GM23338 (cell line): ENCODE measurements around the gene CSGALNACT2. TPM values are rescaled to one million over a fixed set of nuclear protein-coding genes. Genes with fewer than 3 reads are reported as not detected.

ENCODE experiments used
- ATAC-seq: fragments of 200-7000 bp; cut with Tn5 transposase; 3 replicates; pipeline ENCODE4 v1.9.1; 2020
- DNase-seq: peaks from one replicate; pipeline ENCODE4 v3.0.0-alpha.2; 2015; ENCODE audit warnings: low spot score
- H2AFZ ChIP-seq: fragments of 200-600 bp; sonication (generic); 2 replicates; pipeline ENCODE4 v1.8.0; 2016; ENCODE audit warnings: antibody characterized with exemption, mild to moderate bottlenecking, moderate library complexity
- H3F3A ChIP-seq: fragments of 200-600 bp; sonication (generic); replicated peaks from 2 replicates; pipeline ENCODE4 v1.8.0; 2017; ENCODE audit warnings: antibody characterized with exemption, mixed run types, low read depth
- H3K27ac ChIP-seq: fragments of 200-600 bp; sonication (generic); 2 replicates; pipeline ENCODE4 v1.6.1; 2016; ENCODE audit warnings: low read depth
- H3K27me3 ChIP-seq: fragments of 200-600 bp; sonication (generic); 2 replicates; pipeline ENCODE4 v1.8.0; 2016; ENCODE audit warnings: mild to moderate bottlenecking, mixed run types, moderate library complexity; ENCODE audit not compliant: insufficient read depth
- H3K36me3 ChIP-seq: fragments of 200-600 bp; sonication (generic); 2 replicates; pipeline ENCODE4 v1.8.0; 2016; ENCODE audit warnings: mild to moderate bottlenecking; ENCODE audit not compliant: insufficient read depth
- H3K4me1 ChIP-seq: fragments of 200-600 bp; sonication (generic); 2 replicates; pipeline ENCODE4 v1.8.0; 2016; ENCODE audit warnings: mild to moderate bottlenecking, moderate library complexity; ENCODE audit not compliant: insufficient read depth
- H3K4me2 ChIP-seq: fragments of 200-600 bp; sonication (generic); 2 replicates; pipeline ENCODE4 v1.7.1; 2017; ENCODE audit warnings: mixed run types
- H3K4me3 ChIP-seq: fragments of 200-600 bp; sonication (generic); 2 replicates; pipeline ENCODE4 v1.6.1; 2016; ENCODE audit warnings: mixed run types
- H3K79me2 ChIP-seq: fragments of 200-600 bp; sonication (generic); replicated peaks from 2 replicates; pipeline ENCODE4 v1.8.0; 2017; ENCODE audit warnings: mild to moderate bottlenecking; ENCODE audit not compliant: insufficient read depth
- H3K9me2 ChIP-seq: fragments of 200-600 bp; sonication (generic); 2 replicates; pipeline ENCODE4 v1.8.0; 2017; ENCODE audit not compliant: insufficient read depth
- H4K20me1 ChIP-seq: fragments of 200-600 bp; sonication (generic); replicated peaks from 2 replicates; pipeline ENCODE4 v1.8.0; 2017; ENCODE audit warnings: mild to moderate bottlenecking; ENCODE audit not compliant: insufficient read depth
- H3K27ac Mint-ChIP-seq: 2 replicates; pipeline ENCODE4 v1.8.0; 2020; ENCODE audit warnings: inconsistent platforms, mild to moderate bottlenecking, moderate library complexity, mixed read lengths
- H3K27me3 Mint-ChIP-seq: 3 replicates; pipeline ENCODE4 v1.8.0; 2022; ENCODE audit warnings: low read depth, mild to moderate bottlenecking, moderate library complexity, mixed read lengths, inconsistent platforms; ENCODE audit not compliant: insufficient read depth, poor library complexity
- H3K36me3 Mint-ChIP-seq: 3 replicates; pipeline ENCODE4 v1.8.0; 2021; ENCODE audit warnings: low read depth, mild to moderate bottlenecking, inconsistent platforms, moderate library complexity, mixed read lengths
- H3K4me1 Mint-ChIP-seq: 3 replicates; pipeline ENCODE4 v1.8.0; 2020; ENCODE audit warnings: mild to moderate bottlenecking, inconsistent platforms, mixed read lengths
- H3K4me3 Mint-ChIP-seq: 3 replicates; pipeline ENCODE4 v1.8.0; 2021; ENCODE audit warnings: moderate library complexity, mild to moderate bottlenecking, inconsistent platforms, mixed read lengths
- H3K9me3 Mint-ChIP-seq: 3 replicates; pipeline ENCODE4 v1.8.0; 2020; ENCODE audit warnings: moderate library complexity, mild to moderate bottlenecking, inconsistent platforms, mixed read lengths
- CREB1 ChIP-seq: fragments of 250-450 bp; sonication (Bioruptor Pico); IDR thresholded peaks from 2 replicates; pipeline ENCODE4 v1.5.0; 2020; ENCODE audit warnings: low read depth, mild to moderate bottlenecking, moderate library complexity
- EZH2 ChIP-seq: fragments of 200-600 bp; sonication (generic); IDR thresholded peaks from one replicate; pipeline ENCODE4 v1.8.0; 2017; ENCODE audit warnings: antibody characterized with exemption, mild to moderate bottlenecking, low read depth; ENCODE audit not compliant: unreplicated experiment
- EZH2phosphoT487 ChIP-seq: fragments of 200-600 bp; sonication (generic); IDR thresholded peaks from one replicate; pipeline ENCODE4 v1.8.1; 2018; ENCODE audit warnings: antibody characterized with exemption; ENCODE audit not compliant: unreplicated experiment
- NANOG ChIP-seq: IDR thresholded peaks from 2 replicates; pipeline ENCODE4 v1.6.1; 2016; ENCODE audit warnings: antibody characterized with exemption, borderline replicate concordance
- ZNF114 ChIP-seq: fragments of 250-450 bp; sonication (Bioruptor Pico); IDR thresholded peaks from 2 replicates; pipeline ENCODE4 v1.5.0; 2020; ENCODE audit warnings: mild to moderate bottlenecking, moderate library complexity
- polyA plus RNA-seq: library from polyadenylated mRNA; unstranded; fragments of >200 nt; fragmentation: Nextera tagmentation; extraction: Ambion mirVana; gene quantifications from 2 replicates; pipeline ENCODE4 v1.2.1, GENCODE V29; 2016
- total RNA-seq: library from RNA; depleted of rRNA; stranded (reverse); fragments of >200 nt; shearing (Covaris generic); gene quantifications from 2 replicates; pipeline ENCODE4 v1.2.3, GENCODE V29; 2014
- TF ChIP-seq, protein P1 (sequence below), 2 experiments: fragments of 200-600 bp in 1 of 2; sonication (generic) in 1 of 2; conservative IDR thresholded peaks; 2 replicates each; pipeline versions ENCODE4 v1.5.1 to v1.6.1; 2016 to 2017; ENCODE audit warnings: antibody characterized with exemption in 2 of 2, low read depth in 2 of 2, mild to moderate bottlenecking in 2 of 2, moderate library complexity in 1 of 2
- TF ChIP-seq, protein P2 (sequence below): IDR thresholded peaks from one replicate; pipeline ENCODE4 v1.6.1; 2018; ENCODE audit warnings: antibody characterized with exemption; ENCODE audit not compliant: unreplicated experiment

The CSGALNACT2 gene
- total and polyA plus RNA-seq, 2 experiments from 2014 or later = 3.0 to 4.6 TPM

DNA sequence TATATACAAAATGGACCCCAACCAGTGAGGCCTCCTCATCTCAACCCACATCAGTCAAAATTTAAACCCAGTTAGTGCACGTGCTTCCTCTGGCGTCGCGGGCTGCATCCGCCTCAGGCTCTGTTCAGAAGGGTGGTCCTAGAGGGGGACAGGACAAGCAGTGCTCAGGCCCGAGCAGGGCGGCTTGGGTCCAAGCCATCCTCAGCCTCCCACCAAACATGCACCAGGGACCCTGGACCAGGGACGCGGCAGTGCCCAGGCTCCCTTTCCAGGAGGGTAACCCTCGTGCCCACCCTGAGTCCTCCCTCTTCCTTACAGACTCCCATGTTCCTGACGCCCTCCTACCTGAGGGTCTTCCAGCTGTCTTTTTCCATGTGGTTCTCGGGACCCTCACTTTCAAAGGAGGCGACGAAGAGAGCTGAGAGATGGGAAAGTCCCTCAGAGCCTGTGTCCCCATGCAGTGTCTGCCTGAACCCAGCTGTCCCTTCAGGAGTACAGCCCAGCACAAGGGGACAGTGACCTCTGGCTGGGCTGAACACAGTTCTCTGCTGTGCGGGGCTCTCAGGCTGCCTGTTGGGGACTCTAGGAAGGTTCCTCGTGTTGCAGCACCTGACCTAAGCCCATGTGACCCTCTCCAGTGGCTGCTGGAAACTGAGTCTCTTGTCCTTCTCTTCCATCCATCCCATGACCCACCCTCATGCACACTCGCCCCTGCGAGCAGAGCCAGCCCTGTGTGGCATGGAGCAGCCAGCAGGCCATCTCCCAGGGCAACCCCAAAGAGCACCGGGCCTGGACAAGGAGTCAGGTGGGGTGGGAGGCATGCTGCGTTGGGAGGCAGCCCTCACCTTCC is 58.1 kb downstream of the CSGALNACT2 start:
- Histone ChIP-seq H3K36me3 (no peaks in the 10 kb centered on the region; the same call in 1 of the 2 replicates), H3K4me2 (no peak overlapping the region), H2AFZ (no peak overlapping the region), H4K20me1 (peaks cover under 1% of the 10 kb centered on the region; the same call in 1 of the 2 replicates), H3K4me1 (no peaks in the 10 kb centered on the region), H3K27me3 (no peaks in the 10 kb centered on the region), H3K79me2 (no peaks in the 10 kb centered on the region), H3F3A (no peaks in the 10 kb centered on the region), H3K4me3 (no peak overlapping the region), H3K27ac (no peak overlapping the region), H3K9me2 (no peaks in the 10 kb centered on the region)
- peaks cover 44% of the 10 kb centered on the region for H3K36me3 Mint-ChIP-seq
- DNase-seq (no peak), ATAC-seq (no peak)
- peaks cover 5% of the 10 kb centered on the region; the same call in 2 of the 3 replicates for H3K4me1 Mint-ChIP-seq
- no peaks in the 10 kb centered on the region for H3K9me3 Mint-ChIP-seq
- H3K27ac Mint-ChIP-seq = no peak overlapping the region
- H3K4me3 Mint-ChIP-seq = no peak overlapping the region
- peaks cover 18% of the 10 kb centered on the region for H3K27me3 Mint-ChIP-seq
- TF ChIP-seq ZNF114 (no peak), CREB1 (no peak), NANOG (no peak), EZH2phosphoT487 (no peak), EZH2 (no peak)
- TF ChIP-seq, protein P1, sequence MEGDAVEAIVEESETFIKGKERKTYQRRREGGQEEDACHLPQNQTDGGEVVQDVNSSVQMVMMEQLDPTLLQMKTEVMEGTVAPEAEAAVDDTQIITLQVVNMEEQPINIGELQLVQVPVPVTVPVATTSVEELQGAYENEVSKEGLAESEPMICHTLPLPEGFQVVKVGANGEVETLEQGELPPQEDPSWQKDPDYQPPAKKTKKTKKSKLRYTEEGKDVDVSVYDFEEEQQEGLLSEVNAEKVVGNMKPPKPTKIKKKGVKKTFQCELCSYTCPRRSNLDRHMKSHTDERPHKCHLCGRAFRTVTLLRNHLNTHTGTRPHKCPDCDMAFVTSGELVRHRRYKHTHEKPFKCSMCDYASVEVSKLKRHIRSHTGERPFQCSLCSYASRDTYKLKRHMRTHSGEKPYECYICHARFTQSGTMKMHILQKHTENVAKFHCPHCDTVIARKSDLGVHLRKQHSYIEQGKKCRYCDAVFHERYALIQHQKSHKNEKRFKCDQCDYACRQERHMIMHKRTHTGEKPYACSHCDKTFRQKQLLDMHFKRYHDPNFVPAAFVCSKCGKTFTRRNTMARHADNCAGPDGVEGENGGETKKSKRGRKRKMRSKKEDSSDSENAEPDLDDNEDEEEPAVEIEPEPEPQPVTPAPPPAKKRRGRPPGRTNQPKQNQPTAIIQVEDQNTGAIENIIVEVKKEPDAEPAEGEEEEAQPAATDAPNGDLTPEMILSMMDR (conservative IDR thresholded peaks at IDR 0.05; ENCODE audit: low read depth in 2 of 2) = no peak
- TF ChIP-seq, protein P2, sequence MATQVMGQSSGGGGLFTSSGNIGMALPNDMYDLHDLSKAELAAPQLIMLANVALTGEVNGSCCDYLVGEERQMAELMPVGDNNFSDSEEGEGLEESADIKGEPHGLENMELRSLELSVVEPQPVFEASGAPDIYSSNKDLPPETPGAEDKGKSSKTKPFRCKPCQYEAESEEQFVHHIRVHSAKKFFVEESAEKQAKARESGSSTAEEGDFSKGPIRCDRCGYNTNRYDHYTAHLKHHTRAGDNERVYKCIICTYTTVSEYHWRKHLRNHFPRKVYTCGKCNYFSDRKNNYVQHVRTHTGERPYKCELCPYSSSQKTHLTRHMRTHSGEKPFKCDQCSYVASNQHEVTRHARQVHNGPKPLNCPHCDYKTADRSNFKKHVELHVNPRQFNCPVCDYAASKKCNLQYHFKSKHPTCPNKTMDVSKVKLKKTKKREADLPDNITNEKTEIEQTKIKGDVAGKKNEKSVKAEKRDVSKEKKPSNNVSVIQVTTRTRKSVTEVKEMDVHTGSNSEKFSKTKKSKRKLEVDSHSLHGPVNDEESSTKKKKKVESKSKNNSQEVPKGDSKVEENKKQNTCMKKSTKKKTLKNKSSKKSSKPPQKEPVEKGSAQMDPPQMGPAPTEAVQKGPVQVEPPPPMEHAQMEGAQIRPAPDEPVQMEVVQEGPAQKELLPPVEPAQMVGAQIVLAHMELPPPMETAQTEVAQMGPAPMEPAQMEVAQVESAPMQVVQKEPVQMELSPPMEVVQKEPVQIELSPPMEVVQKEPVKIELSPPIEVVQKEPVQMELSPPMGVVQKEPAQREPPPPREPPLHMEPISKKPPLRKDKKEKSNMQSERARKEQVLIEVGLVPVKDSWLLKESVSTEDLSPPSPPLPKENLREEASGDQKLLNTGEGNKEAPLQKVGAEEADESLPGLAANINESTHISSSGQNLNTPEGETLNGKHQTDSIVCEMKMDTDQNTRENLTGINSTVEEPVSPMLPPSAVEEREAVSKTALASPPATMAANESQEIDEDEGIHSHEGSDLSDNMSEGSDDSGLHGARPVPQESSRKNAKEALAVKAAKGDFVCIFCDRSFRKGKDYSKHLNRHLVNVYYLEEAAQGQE = no peak
